HG03159 (cell line): ENCODE results near the gene SDHAF3.
"Not testable (repeated sequence)": the region's sequence is repeated elsewhere in the genome, so short reads cannot be mapped to it uniquely, and the experiment has no call there.

Source experiments
- ATAC-seq: cut with Tn5 transposase; IDR thresholded peaks from one replicate; pipeline ENCODE4 v1.9.1; 2021; ENCODE audit warnings: mild to moderate bottlenecking, moderate library complexity; ENCODE audit not compliant: unreplicated experiment

Gene SDHAF3

GRCh38 chr7:97120713-97121457 is 3.4 kb downstream of the SDHAF3 start:
- no peak for ATAC-seq

DNA sequence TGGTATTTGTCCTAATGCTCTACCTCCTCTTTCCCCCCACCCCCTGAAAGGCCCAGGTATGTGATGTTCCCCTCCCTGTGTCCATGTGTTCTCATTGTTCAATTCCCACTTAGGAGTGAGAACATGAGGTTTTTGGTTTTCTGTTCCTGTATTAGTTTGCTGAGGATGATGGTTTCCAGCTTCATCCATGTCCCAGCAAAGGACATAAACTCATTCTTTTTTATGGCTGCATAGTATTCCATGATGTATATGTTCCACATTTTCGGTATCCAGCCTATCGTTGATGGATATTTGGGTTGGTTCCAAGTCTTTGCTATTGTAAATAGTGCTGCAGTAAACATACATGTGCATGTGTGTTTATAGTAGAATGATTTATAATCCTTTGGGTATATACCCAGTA is 5.6 kb downstream of the SDHAF3 start:
- not testable (repeated sequence) for ATAC-seq

DNA sequence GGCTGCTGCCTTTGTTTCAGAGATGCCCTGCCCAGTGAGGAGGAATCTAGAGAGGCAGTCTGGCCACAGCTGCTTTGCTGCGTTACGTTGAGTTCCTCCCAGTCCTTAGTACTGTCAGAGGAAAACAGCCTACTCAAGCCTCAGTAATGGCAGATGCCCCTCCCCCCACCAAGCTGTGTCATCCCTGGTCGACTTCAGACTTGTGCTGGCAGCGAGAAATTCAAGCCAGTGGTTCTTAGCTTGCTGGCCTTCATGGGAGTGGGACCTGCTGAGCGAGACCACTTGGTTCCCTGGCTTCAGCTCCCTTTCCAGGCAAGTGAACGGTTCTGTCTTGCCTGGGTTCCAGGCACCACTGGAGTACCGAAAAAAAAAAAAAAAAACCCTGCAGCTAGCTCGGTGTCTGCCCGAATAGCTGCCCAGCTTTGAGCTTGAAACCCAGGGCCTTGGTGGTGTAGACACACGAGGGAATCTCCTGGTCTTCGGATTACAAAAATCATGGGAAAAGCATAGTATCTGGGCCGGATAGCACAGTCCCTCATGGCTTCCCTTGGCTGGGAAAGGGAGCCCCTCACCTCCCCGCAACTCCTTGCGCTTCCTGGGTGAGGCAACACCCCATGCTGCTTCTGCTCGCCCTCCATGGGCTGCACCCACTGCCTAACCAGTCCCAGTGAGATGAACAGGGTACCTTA is 9.1 kb downstream of the SDHAF3 start:
- ATAC-seq = no peak

GRCh38 chr7:97128736-97129135 is 11.2 kb downstream of the SDHAF3 start:
- no peak for ATAC-seq

GRCh38 chr7:97130417-97131139 is 13.1 kb downstream of the SDHAF3 start:
- no peak for ATAC-seq

DNA sequence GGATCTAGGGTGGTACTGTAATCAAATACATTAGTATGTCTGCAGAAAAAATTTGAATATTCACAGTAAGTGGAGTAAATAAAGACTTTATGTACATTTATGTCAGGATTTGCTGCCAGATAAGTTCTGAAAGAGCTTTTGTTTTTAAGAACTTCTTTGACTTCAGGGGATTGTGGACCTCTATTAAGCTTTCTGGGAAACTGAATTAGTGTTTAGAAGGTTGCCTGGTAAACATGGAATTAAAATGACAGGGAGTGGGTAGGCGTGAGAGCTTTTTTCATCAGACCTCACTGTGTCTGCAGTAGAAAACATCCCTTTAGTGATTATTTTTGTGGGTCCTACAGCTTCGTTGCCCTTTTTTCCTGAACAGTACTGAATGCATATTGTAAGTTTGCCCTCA is 15.7 kb downstream of the SDHAF3 start:
- ATAC-seq = no peak

- ATAC-seq = no peak
Measured at GRCh38 chr7:97138830-97139229, 21.3 kb downstream of the SDHAF3 start.

- ATAC-seq = no peak
Measured at GRCh38 chr7:97145068-97145467, 27.6 kb downstream of the SDHAF3 start.

GRCh38 chr7:97149843-97150242 is 32.3 kb downstream of the SDHAF3 start:
- ATAC-seq = no peak

GRCh38 chr7:97155897-97156418 is 38.5 kb downstream of the SDHAF3 start:
- no peak for ATAC-seq

GRCh38 chr7:97159984-97160383 is 42.5 kb downstream of the SDHAF3 start:
- ATAC-seq = not testable (repeated sequence)

- not testable (repeated sequence) for ATAC-seq
Measured at GRCh38 chr7:97161609-97162008, 44.1 kb downstream of the SDHAF3 start.

- ATAC-seq = no peak
Measured at GRCh38 chr7:97166308-97166707, 48.8 kb downstream of the SDHAF3 start.

DNA sequence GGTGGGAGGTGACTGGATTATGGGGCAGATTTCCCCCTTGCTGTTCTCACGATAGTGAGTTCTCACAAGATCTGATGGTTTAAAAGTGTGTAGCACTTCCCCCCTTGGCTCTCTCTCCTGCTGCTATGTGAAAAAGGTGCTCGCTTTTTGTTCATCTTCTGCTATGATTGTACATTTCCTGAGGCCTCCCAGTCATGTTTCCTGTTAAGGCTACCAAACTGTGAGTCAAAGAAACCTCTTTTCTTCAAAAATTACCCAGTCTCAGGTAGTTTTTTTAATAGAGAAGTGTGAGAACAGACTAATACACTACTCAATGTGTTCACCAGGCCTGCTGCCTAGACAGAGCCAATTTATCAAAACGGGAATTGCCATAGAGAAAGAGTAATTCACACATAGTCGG is 49.7 kb downstream of the SDHAF3 start:
- ATAC-seq = no peak

DNA sequence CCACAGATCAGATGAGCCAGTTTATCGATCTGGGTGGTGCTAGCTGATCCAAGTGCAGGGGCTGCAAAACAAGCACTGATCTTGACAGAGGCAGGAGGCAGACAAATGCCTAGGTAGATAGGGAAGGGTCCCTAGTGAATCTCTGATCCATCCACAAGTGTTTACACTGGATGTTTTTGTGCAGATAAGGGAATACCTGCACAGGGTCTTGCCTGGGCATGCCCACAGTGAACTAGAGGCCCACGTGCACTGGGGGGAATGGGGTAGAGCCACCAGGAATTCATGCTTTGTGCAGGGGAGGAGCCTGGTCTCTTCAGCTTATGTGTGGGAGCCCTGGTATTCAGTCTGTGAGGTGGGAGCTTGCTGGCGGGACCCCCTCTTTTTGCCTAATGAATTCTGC is 50.3 kb downstream of the SDHAF3 start:
- ATAC-seq = no peak

- ATAC-seq = no peak
Measured at GRCh38 chr7:97174303-97174702, 56.8 kb downstream of the SDHAF3 start.

DNA sequence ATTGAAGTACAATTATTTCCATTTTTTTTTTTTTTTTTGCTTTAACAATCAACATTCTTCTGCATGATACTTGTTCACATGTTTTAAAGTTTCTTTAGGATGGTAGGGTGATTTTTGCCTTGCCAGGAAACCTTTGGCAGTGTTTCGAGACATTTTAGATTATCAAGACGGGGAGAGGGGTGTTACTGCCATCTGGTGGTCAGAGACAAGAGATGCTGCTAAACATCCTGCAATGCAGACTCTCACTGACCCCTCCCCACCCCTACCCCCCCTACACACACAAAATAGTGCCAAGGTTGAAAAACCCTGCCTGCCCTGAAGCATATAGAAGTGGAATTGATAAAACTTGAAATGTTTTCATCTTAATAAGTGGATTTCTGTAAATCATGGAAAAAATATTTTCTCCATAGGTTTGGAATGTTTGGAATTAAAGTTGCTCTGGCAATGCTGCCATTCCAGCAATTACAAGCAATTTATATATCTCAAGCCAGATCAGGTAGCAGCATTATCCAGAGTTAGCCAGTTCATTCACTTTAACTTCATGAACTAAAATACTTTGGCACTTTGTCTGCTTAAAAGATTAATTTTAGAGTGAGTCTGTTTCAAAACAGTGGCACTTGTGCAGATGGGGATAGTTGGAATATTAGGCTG is 62.1 kb downstream of the SDHAF3 start:
- peak; percentile 85 for ATAC-seq

DNA sequence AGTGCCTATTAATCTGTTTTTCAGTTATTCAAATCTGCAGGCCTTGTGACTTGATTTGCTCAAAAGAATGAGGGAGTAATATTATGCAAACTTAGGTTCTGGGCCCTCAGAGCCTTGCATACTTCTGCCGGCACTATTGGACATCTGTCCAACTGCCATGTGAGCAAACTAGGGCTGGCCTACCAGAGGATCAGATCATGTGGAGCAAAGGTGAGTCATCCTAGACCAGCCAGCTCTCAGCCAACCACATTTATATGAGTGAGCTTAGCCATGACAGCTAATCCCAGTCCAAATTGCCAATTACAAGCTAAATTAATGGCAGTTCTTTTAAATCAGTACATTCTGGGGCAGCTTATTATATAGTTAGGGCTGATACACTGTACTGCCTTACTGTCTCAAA is 69.6 kb downstream of the SDHAF3 start:
- ATAC-seq = no peak

DNA sequence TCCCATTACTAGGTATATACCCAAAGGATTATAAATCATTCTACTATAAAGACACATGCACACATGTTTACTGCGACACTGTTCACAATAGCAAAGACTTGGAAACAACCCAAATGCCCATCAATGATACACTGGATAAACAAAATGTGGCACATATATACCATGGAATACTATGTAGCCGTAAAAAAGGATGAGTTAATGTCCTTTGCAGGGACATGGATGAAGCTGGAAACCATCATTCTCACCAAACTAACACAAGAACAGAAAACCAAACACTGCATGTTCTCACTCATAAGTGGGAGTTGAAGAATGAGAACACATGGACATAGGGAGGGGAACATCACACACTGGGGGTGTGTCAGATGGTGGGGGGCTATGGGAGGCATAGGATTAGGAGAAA is 78.7 kb downstream of the SDHAF3 start:
- not testable (repeated sequence) for ATAC-seq

- ATAC-seq = no peak
Measured at GRCh38 chr7:97198596-97198995, 81.1 kb downstream of the SDHAF3 start.

GRCh38 chr7:97200018-97200417 is 82.5 kb downstream of the SDHAF3 start:
- ATAC-seq = no peak
